ENCODE data around the gene SANBR.

- no peak for TF ChIP-seq POLR2AphosphoS5 (IDR thresholded peaks at IDR 0.05)
- TF ChIP-seq EZH2 (IDR thresholded peaks at IDR 0.05; ENCODE audit: borderline replicate concordance, insufficient read depth, low read length, poor library complexity, severe bottlenecking) = no peak
- TF ChIP-seq, protein P1, sequence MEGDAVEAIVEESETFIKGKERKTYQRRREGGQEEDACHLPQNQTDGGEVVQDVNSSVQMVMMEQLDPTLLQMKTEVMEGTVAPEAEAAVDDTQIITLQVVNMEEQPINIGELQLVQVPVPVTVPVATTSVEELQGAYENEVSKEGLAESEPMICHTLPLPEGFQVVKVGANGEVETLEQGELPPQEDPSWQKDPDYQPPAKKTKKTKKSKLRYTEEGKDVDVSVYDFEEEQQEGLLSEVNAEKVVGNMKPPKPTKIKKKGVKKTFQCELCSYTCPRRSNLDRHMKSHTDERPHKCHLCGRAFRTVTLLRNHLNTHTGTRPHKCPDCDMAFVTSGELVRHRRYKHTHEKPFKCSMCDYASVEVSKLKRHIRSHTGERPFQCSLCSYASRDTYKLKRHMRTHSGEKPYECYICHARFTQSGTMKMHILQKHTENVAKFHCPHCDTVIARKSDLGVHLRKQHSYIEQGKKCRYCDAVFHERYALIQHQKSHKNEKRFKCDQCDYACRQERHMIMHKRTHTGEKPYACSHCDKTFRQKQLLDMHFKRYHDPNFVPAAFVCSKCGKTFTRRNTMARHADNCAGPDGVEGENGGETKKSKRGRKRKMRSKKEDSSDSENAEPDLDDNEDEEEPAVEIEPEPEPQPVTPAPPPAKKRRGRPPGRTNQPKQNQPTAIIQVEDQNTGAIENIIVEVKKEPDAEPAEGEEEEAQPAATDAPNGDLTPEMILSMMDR (IDR thresholded peaks at IDR 0.05; ENCODE audit: poor library complexity, severe bottlenecking) = no peak
- TF ChIP-seq RAD21 (conservative IDR thresholded peaks at IDR 0.05) = no peak
- no peak for TF ChIP-seq REST (IDR thresholded peaks at IDR 0.05; ENCODE audit: borderline replicate concordance)
Measured at GRCh38 chr2:61074100-61074499, 8.4 kb downstream of the SANBR start.
